NT2/D1 (cell line): ENCODE measurements around the gene PHB1.
A peak's percentile ranks its signal among the peaks of the same experiment; 100 is the strongest.

Experiments
- DNase-seq: peaks from one replicate; pipeline ENCODE4 v3.0.0-alpha.2; 2011; ENCODE audit warnings: low read depth, low spot score
- H3K27me3 ChIP-seq: 2 replicates; pipeline ENCODE4 v1.6.0; 2011; ENCODE audit warnings: mild to moderate bottlenecking; ENCODE audit not compliant: insufficient read length, insufficient read depth
- H3K36me3 ChIP-seq: 2 replicates; pipeline ENCODE4 v1.6.1; 2011; ENCODE audit warnings: mild to moderate bottlenecking, low read length, mixed read lengths; ENCODE audit not compliant: insufficient read depth, insufficient read length
- H3K4me1 ChIP-seq: 2 replicates; pipeline ENCODE4 v1.5.1; 2011; ENCODE audit not compliant: insufficient read depth, insufficient read length
- H3K4me3 ChIP-seq: 2 replicates; pipeline ENCODE4 v1.5.1; 2011; ENCODE audit warnings: low read depth; ENCODE audit not compliant: insufficient read length
- H3K9ac ChIP-seq: 2 replicates; pipeline ENCODE4 v1.6.0; 2011; ENCODE audit warnings: low read depth; ENCODE audit not compliant: insufficient read length
- H3K9me3 ChIP-seq: 2 replicates; pipeline ENCODE4 v1.5.1; 2011; ENCODE audit warnings: mild to moderate bottlenecking, low read length; ENCODE audit not compliant: insufficient read depth
- SUZ12 ChIP-seq: IDR thresholded peaks from 2 replicates; pipeline ENCODE4 v1.6.1; 2011; ENCODE audit not compliant: insufficient read length, insufficient read depth; ENCODE audit errors: extremely low read depth
- YY1 ChIP-seq: IDR thresholded peaks from 2 replicates; pipeline ENCODE4 v1.6.1; 2011; ENCODE audit not compliant: insufficient read length, insufficient read depth
- ZNF274 ChIP-seq: IDR thresholded peaks from 2 replicates; pipeline ENCODE4 v1.6.1; 2011; ENCODE audit warnings: mild to moderate bottlenecking, low read depth, low read length

PHB1 gene

DNA sequence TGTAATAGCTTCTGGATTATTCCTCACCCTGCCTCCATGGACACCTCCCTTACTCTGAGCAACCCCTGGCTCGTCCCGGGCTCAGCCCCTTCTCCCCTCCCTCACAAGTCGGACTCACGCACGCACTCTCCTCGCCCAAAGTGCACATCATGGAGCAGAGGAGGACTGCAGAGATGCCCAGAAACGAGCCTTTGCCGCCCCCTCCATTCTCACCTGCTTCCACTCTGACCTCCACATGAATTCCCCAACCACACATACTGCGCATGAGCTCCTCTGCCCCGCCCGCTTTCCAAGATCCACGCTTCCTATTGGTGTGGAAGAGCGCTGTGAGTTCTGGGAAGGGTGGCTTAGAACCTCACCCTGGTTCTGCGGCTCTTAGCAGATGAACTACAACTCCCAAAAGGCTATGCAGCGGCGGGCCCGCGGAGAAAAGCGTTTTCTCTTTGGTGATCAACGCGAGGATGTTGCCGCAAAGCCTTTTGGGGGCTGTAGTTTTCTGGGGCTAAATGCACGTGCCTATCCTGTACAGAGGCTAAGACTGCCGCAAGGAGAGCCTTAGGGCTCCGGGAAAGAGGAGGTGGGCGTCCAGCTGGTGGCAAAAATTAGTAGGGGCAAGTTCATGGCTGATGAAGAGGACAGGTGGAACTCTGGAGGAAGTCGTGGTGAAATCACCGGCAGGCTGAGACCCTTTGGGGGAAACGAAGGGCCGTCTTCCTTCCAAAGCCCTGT is at the start of gene PHB1:
TSS of gene PHB1 (minus strand) at position 261 of the 729 bp plus-strand sequence. CDS start 1,618 bp downstream, outside the sequence.
- peak within 1 kb of the TSS; percentile 96 for H3K9ac ChIP-seq
- H3K9me3 ChIP-seq = peaks cover 14% of the 10 kb centered on the region
- peak within 1 kb of the TSS; percentile 97 for H3K4me3 ChIP-seq
- no peak for TF ChIP-seq SUZ12
- no peak for TF ChIP-seq YY1
- TF ChIP-seq ZNF274 = no peak
- peaks cover 2% of the 10 kb centered on the region for H3K4me1 ChIP-seq
- no peaks in the 10 kb centered on the region for H3K27me3 ChIP-seq
- H3K36me3 ChIP-seq = peaks cover 39% of the 10 kb centered on the region
- peak; percentile 94 for DNase-seq

DNA sequence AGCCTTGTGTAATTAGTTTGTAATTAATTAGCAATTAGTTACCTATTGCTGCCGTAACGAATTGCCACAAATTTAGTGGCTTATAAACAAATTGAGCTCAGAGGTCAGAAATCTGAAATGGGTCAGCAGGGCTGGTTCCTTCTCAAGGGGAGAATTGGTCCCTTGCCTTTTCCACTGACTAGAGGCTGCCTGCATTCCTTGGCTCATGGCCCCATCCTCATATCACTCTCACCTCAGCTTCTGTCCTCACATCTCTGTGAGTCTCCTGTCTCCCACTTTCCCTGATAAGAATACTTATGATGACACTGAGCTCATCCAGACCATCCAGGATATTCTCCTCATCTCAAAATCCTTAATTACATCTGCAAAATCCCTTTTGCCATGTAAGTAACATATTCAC is 49.4 kb upstream of the PHB1 start:
- Histone ChIP-seq H3K4me3 (no peak overlapping the region), H3K36me3 (no peaks in the 10 kb centered on the region), H3K9ac (no peak overlapping the region), H3K9me3 (peaks cover 10% of the 10 kb centered on the region; the same call in 1 of the 2 replicates), H3K4me1 (peaks cover 21% of the 10 kb centered on the region), H3K27me3 (no peaks in the 10 kb centered on the region)
- TF ChIP-seq SUZ12 (no peak), YY1 (no peak), ZNF274 (no peak)
- DNase-seq = no peak

DNA sequence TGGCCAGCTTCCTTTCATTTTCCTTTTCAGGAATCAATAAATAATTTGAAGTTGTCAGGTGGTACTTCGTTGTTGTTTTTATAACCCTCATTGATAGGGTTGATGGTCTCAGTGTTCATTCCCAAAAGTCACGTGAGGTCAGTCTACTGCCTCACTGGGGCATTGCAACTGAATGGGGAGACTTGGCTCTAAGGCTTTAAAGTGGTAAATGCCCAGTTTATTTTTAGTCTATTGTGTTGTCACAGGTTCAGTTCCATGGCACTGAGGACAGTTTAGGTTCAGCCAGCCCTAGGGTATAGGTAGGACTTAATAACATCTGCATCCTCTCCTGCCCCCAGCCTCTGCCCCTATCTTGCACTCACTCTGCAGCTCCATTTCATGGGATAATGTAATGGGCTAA is 46.9 kb upstream of the PHB1 start:
- no peak for DNase-seq
- H3K9ac ChIP-seq = no peak overlapping the region
- peaks cover 10% of the 10 kb centered on the region; the same call in 1 of the 2 replicates for H3K9me3 ChIP-seq
- no peaks in the 10 kb centered on the region for H3K36me3 ChIP-seq
- no peak overlapping the region for H3K4me3 ChIP-seq
- TF ChIP-seq SUZ12 (no peak), YY1 (no peak), ZNF274 (no peak)
- no peaks in the 10 kb centered on the region for H3K27me3 ChIP-seq
- peaks cover 22% of the 10 kb centered on the region for H3K4me1 ChIP-seq

DNA sequence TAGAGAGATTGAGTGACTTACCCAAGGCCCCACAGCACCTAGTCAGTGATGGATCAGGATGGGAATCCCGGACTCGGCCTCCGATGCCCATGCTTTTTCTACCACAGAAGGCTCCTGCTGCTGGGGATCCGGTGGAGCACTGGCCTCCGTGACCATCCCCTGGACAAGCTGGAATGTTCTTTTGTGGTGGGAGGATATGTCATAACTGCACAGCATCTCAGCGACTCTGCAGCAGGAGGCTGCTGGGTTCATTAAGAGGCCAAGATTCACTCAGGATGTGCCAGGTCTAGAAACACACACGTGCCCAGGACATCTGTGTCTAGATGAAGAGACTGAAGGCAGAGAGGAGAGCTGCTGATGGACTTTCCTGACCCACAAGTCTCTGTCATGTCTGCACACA is 45.7 kb upstream of the PHB1 start:
- no peak for DNase-seq
- no peak overlapping the region for H3K9ac ChIP-seq
- H3K36me3 ChIP-seq = no peaks in the 10 kb centered on the region
- peaks cover 29% of the 10 kb centered on the region for H3K4me1 ChIP-seq
- H3K9me3 ChIP-seq = peaks cover 10% of the 10 kb centered on the region; the same call in 1 of the 2 replicates
- no peak overlapping the region for H3K4me3 ChIP-seq
- TF ChIP-seq SUZ12 (no peak), ZNF274 (no peak), YY1 (no peak)
- no peaks in the 10 kb centered on the region for H3K27me3 ChIP-seq

DNA sequence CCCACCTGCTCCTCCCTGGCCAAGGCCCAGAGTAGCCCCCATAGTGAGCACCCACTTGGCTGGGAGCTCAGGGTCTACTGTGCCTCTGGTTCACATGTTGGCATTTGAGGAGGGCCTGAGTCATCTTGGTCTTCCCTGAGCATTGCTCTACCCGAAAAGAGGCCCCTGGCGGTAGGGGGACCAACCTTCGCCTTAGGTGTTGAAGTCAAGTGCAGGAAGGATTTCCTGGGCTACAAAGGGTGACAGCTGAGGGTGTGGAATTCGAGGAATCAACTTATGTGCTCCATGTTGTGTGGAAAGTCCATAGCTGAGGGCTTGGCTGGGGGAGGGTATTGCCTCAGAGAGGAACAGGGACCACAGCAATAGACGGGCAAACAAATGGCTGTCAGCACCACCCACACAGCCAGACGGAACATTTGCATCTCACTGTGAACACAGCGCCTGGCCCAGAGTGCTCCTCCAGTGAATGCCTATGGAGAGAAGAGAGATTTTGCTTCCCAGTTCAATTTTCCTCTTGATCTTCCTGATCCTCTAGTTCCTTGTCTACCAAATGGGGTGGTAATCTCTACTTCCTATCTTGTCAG is 44.8 kb upstream of the PHB1 start:
- TF ChIP-seq ZNF274 (no peak), YY1 (no peak), SUZ12 (no peak)
- no peaks in the 10 kb centered on the region for H3K27me3 ChIP-seq
- peaks cover 35% of the 10 kb centered on the region for H3K4me1 ChIP-seq
- DNase-seq = no peak
- no peaks in the 10 kb centered on the region for H3K36me3 ChIP-seq
- H3K9me3 ChIP-seq = peaks cover 10% of the 10 kb centered on the region; the same call in 1 of the 2 replicates
- H3K4me3 ChIP-seq = no peak overlapping the region
- H3K9ac ChIP-seq = no peak overlapping the region

DNA sequence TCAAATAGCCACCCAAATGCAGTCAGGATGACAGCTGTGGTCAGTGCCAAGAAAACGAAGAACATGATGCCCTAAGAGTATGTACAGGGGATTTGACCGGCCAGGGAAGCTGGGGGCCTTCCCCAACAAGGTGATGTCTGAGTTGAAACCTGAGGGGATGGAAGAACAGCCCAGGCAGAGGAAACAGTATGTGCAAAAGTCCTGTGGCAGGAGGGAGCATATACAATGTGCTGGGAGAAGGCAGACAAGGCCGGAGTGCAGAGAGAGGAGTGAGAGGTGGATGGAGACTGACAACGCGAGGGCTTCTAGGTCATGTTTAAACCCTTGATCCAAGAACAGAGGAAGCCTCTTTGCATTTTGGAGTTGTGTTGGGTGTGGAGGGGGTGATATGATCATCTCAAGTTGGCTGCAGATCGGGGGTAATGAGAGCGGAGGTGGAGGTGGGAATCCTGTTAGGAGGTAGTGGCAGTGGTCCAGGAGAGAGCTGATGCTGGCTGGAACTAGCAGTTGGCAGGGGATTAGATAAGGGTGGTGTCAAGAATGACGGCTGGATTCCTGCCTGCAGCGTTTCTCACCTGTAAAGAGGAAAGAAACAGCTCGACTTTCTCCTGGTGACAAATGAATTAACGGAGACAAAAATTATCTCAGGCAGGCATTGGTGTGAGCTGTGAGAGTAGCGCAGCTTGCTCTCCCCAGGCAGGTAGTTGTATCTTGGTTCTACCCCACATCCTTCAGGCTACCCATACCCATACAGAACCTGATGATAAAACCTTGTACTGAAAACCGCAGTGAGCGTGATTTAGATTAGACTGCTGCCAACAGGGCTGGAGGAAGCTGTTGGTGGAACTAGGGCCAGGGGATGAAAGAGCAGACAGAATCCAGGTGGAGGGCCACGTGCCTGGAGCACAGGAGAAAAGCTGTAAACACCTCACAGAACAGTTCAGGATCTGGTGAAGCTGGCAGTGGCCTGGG is 43.2 kb upstream of the PHB1 start:
- Histone ChIP-seq H3K27me3 (no peaks in the 10 kb centered on the region), H3K4me3 (no peak overlapping the region), H3K9ac (no peak overlapping the region), H3K4me1 (peaks cover 42% of the 10 kb centered on the region), H3K36me3 (no peaks in the 10 kb centered on the region), H3K9me3 (no peaks in the 10 kb centered on the region)
- no peak for DNase-seq
- TF ChIP-seq SUZ12 (no peak), ZNF274 (no peak), YY1 (no peak)
